Smooth muscle cell (in vitro differentiated cells): ENCODE data around the gene NHERF2. TPM values are rescaled to one million over a fixed set of nuclear protein-coding genes. Genes with fewer than 3 reads are reported as not detected.

ENCODE experiments used
- DNase-seq: peaks from one replicate; lab custom pipeline; 2025; ENCODE audit not compliant: unreplicated experiment; lab: John Stamatoyannopoulos, UW
- H2AFZ ChIP-seq: fragments of 200-600 bp; sonication (generic); 2 replicates; pipeline ENCODE4 v1.6.0; 2016; ENCODE audit warnings: antibody characterized with exemption, low read depth, mild to moderate bottlenecking
- H3F3A ChIP-seq: fragments of 200-600 bp; sonication (generic); 2 replicates; pipeline ENCODE4 v1.6.0; 2017; ENCODE audit warnings: antibody characterized with exemption, low read depth
- H3K27ac ChIP-seq: fragments of 200-600 bp; sonication (generic); 2 replicates; pipeline ENCODE4 v1.5.1; 2016; ENCODE audit warnings: low read depth, mild to moderate bottlenecking
- H3K27me3 ChIP-seq: fragments of 200-600 bp; sonication (generic); 2 replicates; pipeline ENCODE4 v1.6.1; 2016; ENCODE audit warnings: low read depth, mild to moderate bottlenecking
- H3K36me3 ChIP-seq: fragments of 200-600 bp; sonication (generic); 2 replicates; pipeline ENCODE4 v1.5.1; 2016; ENCODE audit warnings: low read depth
- H3K4me1 ChIP-seq: fragments of 200-600 bp; sonication (generic); 2 replicates; pipeline ENCODE4 v1.5.1; 2016; ENCODE audit warnings: low read depth
- H3K4me2 ChIP-seq: fragments of 200-600 bp; sonication (generic); 2 replicates; pipeline ENCODE4 v1.6.0; 2016; ENCODE audit warnings: mild to moderate bottlenecking
- H3K4me3 ChIP-seq: fragments of 200-600 bp; sonication (generic); 2 replicates; pipeline ENCODE4 v1.5.1; 2016; ENCODE audit warnings: mild to moderate bottlenecking
- H3K79me2 ChIP-seq: fragments of 200-600 bp; sonication (generic); 2 replicates; pipeline ENCODE4 v1.6.0; 2016; ENCODE audit warnings: low read depth, mild to moderate bottlenecking
- H3K9ac ChIP-seq: fragments of 200-600 bp; sonication (generic); 2 replicates; pipeline ENCODE4 v1.6.0; 2016; ENCODE audit warnings: low read depth
- H3K9me3 ChIP-seq: fragments of 200-600 bp; sonication (generic); replicated peaks from 2 replicates; pipeline ENCODE4 v1.5.1; 2016; ENCODE audit warnings: low read depth
- H4K20me1 ChIP-seq: fragments of 200-600 bp; sonication (generic); 2 replicates; pipeline ENCODE4 v1.6.0; 2016; ENCODE audit warnings: low read depth
- CTCF ChIP-seq: fragments of 200-600 bp; sonication (generic); IDR thresholded peaks from 2 replicates; pipeline ENCODE4 v1.5.1; 2017; ENCODE audit warnings: borderline replicate concordance, mild to moderate bottlenecking, antibody characterized with exemption; ENCODE audit not compliant: insufficient read depth, poor library complexity, severe bottlenecking
- WGBS: methylation state at CpG from one replicate; pipeline ENCODE4 v1.1.7; 2016; ENCODE audit warnings: low lambda C conversion rate; 5-methylcytosine and 5-hydroxymethylcytosine counted together
- polyA plus RNA-seq: library from polyadenylated mRNA; unstranded; fragments of >200 nt; fragmentation: Nextera tagmentation; extraction: Ambion mirVana; gene quantifications from 2 replicates; pipeline ENCODE4 v1.2.1, GENCODE V29; 2016
- total RNA-seq: library from RNA; depleted of rRNA; stranded (reverse); fragments of >200 nt; gene quantifications from 2 replicates; pipeline ENCODE4 v1.2.3, GENCODE V29; 2014

Gene NHERF2
- total and polyA plus RNA-seq, 2 experiments from 2014 or later: 14.4 to 40.2 TPM

GRCh38 chr16:2074071-2074470 is 47.4 kb downstream of the NHERF2 start:
- no peak for DNase-seq
- WGBS: 99% methylated on average over 20 of the region's 20 CpGs
- no peak overlapping the region for H3K27ac ChIP-seq
- no peak overlapping the region for H3K9ac ChIP-seq
- no peak overlapping the region for H2AFZ ChIP-seq
- no peaks in the 10 kb centered on the region for H3K27me3 ChIP-seq
- no peaks in the 10 kb centered on the region for H3K79me2 ChIP-seq
- H3F3A ChIP-seq: no peaks in the 10 kb centered on the region
- no peak overlapping the region for H3K4me2 ChIP-seq
- TF ChIP-seq CTCF: no peak
- no peaks in the 10 kb centered on the region for H4K20me1 ChIP-seq
- no peak overlapping the region for H3K4me3 ChIP-seq
- no peaks in the 10 kb centered on the region for H3K4me1 ChIP-seq
- H3K36me3 ChIP-seq: no peaks in the 10 kb centered on the region
- no peaks in the 10 kb centered on the region for H3K9me3 ChIP-seq

- Histone ChIP-seq H4K20me1 (no peaks in the 10 kb centered on the region), H3K4me2 (no peak overlapping the region), H3K79me2 (no peaks in the 10 kb centered on the region), H3K27ac (no peak overlapping the region), H3K9me3 (no peaks in the 10 kb centered on the region), H3K9ac (no peak overlapping the region), H3F3A (no peaks in the 10 kb centered on the region), H3K4me3 (no peak overlapping the region), H3K4me1 (no peaks in the 10 kb centered on the region), H3K27me3 (no peaks in the 10 kb centered on the region), H3K36me3 (no peaks in the 10 kb centered on the region), H2AFZ (no peak overlapping the region)
- 98% methylated on average over 24 of the region's 24 CpGs for WGBS
- no peak for TF ChIP-seq CTCF
- DNase-seq: no peak
Observed at GRCh38 chr16:2075631-2076030, 48.9 kb downstream of the NHERF2 start.

- Histone ChIP-seq H3K4me1 (no peaks in the 10 kb centered on the region), H2AFZ (no peak overlapping the region), H4K20me1 (no peaks in the 10 kb centered on the region), H3K27me3 (no peaks in the 10 kb centered on the region), H3K9me3 (no peaks in the 10 kb centered on the region), H3K36me3 (no peaks in the 10 kb centered on the region), H3K4me3 (no peak overlapping the region), H3K4me2 (no peak overlapping the region), H3K27ac (no peak overlapping the region), H3K9ac (no peak overlapping the region), H3K79me2 (no peaks in the 10 kb centered on the region), H3F3A (no peaks in the 10 kb centered on the region)
- TF ChIP-seq CTCF: no peak
- no peak for DNase-seq
- 95% methylated on average over 23 of the region's 28 CpGs for WGBS
Observed at GRCh38 chr16:2076072-2076865, 49.6 kb downstream of the NHERF2 start.

GRCh38 chr16:2077016-2077415 is 50.3 kb downstream of the NHERF2 start:
- no peaks in the 10 kb centered on the region for H3K36me3 ChIP-seq
- no peaks in the 10 kb centered on the region for H3K79me2 ChIP-seq
- H3F3A ChIP-seq: no peaks in the 10 kb centered on the region
- H3K4me1 ChIP-seq: no peaks in the 10 kb centered on the region
- whole genome bisulfite sequencing: 94% methylated on average over 17 of the region's 17 CpGs
- no peaks in the 10 kb centered on the region for H3K9me3 ChIP-seq
- no peak overlapping the region for H3K4me3 ChIP-seq
- H3K27me3 ChIP-seq: no peaks in the 10 kb centered on the region
- no peak for DNase-seq
- H3K4me2 ChIP-seq: no peak overlapping the region
- TF ChIP-seq CTCF: no peak
- H3K9ac ChIP-seq: no peak overlapping the region
- H4K20me1 ChIP-seq: no peaks in the 10 kb centered on the region
- no peak overlapping the region for H3K27ac ChIP-seq
- H2AFZ ChIP-seq: no peak overlapping the region
